NCI-H1417 treated with DMSO at 0.1 percent for 48 hours (cell line): ENCODE measurements around the gene DAP.

ENCODE experiments used
- DNase-seq: peaks from one replicate; lab custom pipeline; 2025; lab: John Stamatoyannopoulos, UW

The DAP gene

DNA sequence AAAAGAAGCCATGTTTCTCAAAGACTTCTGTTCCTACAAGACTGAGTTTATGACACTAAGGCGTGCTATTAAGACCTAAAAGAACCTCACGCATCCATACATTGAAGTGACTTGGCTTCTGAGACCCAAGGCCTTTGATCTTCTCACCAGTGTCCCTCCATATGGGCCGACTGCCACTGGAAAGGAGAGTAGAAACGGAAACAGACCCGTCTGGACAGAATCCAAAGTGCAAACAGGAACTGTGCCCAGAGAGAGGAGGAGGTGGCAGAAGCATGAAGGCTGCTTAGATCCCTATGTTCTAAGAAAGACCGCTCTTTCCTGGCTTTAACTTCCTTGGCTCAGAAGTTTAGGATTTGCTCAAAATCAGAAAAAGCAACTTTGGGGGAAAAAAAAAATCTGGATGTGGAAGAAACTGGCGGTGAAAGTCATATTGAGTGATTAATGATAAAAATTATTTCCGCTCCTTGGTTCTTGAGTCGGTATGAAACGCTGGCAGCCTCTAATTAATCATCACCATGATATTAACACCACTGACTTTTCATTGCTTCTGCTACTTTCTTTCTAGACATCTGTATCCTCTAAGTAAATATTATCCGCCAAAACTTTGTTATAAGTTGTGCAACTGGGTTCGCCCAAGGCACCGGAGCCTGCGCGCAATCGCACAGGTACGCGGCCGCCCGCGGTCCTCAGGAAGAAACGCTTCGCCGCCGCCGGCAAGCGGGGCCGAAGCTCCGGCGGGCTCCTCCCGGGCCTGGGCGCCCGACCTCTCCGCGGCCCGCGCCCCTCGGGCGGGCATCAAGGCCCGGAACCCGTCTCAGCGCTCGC is 726 bp downstream of the DAP start:
- DNase-seq = no peak

DNA sequence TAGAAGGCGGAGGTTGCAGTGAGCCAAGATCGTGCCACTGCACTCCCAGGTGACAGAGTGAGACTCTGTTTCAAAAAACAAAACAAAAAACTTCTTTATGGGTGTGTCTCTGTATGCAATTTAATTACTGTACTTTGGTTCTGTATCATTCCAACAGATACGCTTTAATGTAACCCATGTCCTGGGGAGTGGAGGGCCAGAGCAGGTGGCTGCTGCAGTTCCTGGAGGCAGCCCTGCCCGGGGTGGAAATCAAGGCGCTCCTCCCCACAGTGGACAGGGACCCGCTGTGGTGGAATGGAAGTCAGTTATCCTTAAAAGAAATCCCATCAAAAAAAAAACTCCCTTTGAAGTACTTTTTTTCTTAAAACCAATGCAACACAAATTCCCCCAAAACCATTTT is 1.9 kb downstream of the DAP start:
- no peak for DNase-seq

DNA sequence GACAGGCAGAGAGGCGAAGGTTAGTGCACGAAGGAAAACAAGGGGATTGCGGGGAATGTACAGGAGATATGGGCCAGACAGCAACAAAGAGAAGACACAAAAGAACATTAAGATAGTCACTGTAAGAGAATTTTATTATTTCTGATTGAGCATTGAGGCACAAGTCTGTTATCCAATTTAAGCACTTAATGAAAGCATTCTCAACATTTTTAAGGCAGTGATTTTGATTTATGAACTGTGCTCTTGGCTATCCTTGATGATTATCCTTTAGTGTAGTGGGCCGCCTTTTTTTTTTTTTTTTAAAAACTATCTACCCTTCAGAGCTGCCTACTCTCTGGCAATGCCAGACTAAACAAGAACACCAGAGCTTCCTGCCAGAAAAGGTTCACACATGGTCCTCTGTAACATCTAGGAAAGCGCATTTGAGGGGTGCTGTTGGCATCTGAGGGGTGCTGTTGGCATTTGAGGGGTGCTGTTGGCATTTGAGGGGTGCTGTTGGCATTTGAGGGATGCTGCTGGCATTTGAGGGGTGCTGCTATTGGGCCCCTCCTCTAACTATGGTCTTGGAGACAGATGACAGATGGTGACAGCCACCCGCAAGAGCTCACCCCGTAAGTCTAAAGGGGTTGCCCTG is 3.0 kb downstream of the DAP start:
- no peak for DNase-seq

DNA sequence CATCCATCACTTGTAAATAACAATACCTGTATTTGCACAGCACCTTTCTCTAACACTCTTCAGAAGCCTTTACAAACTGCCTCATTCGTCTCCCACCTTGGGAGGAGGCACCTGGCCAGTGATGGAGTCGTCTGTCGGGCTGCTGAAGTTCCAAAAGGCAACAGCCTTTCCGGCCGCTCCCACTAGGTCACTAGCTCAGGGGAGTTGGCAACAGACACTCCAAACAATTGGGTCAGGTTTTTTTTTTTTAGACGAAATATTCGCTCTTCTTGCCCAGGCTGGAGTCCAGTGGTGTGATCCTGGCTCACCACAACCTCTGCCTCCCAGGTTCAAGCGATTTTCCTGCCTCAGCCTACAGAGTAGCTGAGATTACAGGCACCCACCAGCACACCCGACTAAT is 4.0 kb downstream of the DAP start:
- DNase-seq = no peak

- DNase-seq = no peak
Measured at GRCh38 chr5:10756549-10756948, 4.5 kb downstream of the DAP start.

GRCh38 chr5:10753178-10753577 is 7.9 kb downstream of the DAP start:
- DNase-seq = no peak

GRCh38 chr5:10752451-10752850 is 8.6 kb downstream of the DAP start:
- DNase-seq = no peak

DNA sequence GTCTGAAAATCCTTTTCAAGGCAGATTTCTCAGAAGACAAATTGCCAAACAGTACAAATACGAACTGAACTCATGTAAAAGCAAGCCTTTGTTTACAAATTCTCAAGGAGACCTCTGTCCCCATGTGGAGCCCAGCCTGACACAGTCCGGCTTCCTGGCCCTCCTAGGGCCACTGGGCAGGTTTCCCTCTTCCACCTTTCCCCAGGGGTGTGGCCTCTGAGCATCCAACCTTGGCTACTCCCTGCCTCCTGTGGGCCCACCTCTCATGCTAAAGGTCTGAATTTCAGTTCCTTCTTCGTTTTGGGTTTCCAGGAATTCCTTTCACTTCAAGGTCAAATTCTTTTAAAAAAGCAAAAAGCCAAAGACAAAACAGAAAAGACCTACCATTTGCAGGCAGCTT is 10.1 kb downstream of the DAP start:
- no peak for DNase-seq

- DNase-seq = no peak
Measured at GRCh38 chr5:10747678-10748622, 13.1 kb downstream of the DAP start.

GRCh38 chr5:10746711-10747110 is 14.3 kb downstream of the DAP start:
- DNase-seq = no peak

- no peak for DNase-seq
Measured at GRCh38 chr5:10745133-10745532, 15.9 kb downstream of the DAP start.

- DNase-seq = no peak
Measured at GRCh38 chr5:10744681-10745080, 16.4 kb downstream of the DAP start.

DNA sequence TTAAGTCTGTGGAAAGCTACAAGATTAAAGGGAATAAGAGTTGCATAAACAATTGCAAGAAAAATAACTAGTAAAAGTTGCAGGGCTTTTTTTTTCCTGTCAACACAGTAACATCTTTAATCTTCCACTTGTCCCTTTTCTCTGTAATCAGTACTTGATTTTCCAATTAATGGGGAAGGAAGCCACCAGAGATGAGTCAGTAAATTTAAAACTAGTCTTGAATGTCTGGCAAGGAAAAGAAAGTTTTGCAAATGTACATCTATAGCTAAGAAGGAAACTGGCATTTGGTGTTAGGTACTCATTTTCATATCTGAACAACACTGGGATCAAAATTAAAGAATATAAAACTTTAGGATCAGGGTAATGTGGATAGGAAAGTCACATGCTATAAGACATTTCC is 17.1 kb downstream of the DAP start:
- DNase-seq = no peak

DNA sequence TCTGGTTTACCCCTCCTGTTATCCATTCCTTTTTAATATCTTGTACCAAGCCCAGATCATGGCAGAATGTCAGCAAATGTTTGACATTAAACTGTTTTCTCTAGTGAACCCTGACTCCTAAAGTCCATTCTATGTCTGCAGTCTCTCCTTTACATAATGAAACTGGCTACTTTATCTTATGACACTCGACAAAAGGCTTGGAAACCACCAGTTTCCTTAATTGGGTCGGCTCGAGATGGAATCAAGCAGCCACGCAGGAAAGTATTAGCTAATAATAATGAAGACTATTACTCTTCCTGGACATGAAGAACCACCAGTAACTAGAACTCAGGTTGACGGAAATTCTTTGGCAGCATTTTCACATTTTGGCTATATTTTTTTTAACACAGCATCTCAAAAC is 17.5 kb downstream of the DAP start:
- DNase-seq = no peak

- no peak for DNase-seq
Measured at GRCh38 chr5:10741661-10742060, 19.4 kb downstream of the DAP start.

DNA sequence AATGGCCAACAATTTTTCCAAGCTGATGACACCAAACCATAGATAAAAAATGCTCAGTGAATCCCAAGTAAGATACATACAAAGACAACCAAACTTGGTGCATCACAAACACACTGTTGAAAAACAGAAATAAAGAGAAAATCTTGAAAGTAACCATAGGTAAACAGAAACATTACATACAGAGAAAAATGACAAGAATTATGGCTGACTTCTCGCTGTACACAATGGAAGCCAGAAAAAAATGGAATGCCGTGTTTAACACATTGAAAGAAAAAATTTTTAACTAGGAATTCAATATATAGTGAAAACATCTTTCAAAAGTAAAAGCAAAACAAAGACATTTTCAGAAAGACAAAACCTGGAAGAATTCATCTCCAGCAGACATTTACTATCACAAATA is 20.6 kb downstream of the DAP start:
- no peak for DNase-seq

GRCh38 chr5:10737880-10738279 is 23.2 kb downstream of the DAP start:
- no peak for DNase-seq

DNA sequence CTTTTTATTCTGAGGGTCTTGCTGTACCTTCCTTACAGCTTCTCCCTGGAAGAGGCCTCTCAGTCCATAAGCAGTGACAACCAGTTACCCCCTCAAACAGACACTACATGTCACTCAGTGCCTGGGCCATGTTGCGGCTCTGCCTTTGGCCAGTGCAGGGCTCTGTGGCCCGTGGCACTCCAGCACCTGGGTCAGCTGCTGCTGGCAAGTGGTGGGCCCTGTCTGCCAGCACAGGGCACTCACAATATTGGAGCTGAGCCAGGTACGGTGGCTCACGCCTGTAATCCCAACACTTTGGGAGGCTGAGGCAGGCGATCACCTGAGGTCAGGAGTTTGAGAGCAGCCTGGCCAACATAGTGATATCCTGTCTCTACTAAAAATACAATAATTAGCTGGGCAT is 24.2 kb downstream of the DAP start:
- no peak for DNase-seq

DNA sequence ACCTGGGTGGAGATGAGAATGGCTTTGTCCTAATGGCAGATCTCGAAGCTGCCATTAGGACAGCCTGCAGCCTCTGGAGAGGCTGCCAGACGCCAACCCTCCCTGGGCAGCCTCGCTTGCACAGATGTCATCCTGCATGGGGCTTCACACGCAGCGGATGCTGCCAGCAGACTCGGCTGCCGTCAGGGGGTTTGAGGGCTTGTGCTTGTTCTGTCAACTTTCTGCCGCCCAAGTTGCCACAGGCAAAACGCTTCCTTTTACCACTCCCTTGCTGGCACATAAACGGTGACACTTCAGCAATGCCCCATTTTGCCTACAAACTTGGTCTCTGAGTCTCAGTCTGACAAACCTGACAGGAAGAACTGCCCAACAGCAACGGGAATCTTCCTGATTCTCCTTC is 24.7 kb downstream of the DAP start:
- DNase-seq = no peak

GRCh38 chr5:10735569-10736276 is 25.3 kb downstream of the DAP start:
- DNase-seq = no peak

DNA sequence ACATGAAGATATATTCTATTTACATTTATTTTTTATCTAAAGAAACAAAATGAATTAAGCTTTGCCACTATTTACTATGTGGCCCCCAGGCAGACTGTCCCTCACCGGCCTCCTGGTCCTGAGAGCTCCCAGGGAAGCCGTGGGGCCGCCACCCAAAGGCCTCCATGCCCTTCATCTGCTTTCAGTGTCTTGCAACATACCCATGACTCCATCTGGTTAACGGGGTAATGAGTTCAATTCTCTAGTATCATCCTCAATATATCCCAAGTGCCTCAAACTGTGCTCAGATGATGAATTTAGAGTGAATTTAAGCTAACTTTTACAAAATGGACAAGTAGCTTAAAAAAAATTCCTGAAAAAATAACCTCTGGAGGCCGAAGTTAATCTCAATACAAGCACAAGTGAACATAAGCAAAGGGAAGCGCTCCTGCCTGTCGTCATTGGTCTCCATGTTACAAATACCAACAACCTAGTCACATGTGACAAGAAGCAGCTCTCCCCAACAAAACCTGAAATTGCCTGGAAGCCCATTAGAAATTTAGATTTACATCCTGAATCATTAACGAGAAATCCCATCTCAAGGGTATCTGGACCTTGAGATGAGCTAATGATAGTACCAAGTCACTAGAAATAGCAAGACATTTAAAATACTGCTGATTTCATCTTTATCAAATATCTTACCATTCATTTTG is 26.1 kb downstream of the DAP start:
- no peak for DNase-seq
